Endometrial microvascular endothelial cells (primary cell): Measurements from ENCODE around the gene SNRNP27. TPM values are rescaled to one million over a fixed set of nuclear protein-coding genes. Genes with fewer than 3 reads are reported as not detected.
"Not testable (repeated sequence)": the region's sequence is repeated elsewhere in the genome, so short reads cannot be mapped to it uniquely, and the experiment has no call there.

ENCODE experiments used
- in situ Hi-C: cut with HindIII; loops from 2 replicates; pipeline ENCODE4 v1.10.0; 2017; ENCODE audit warnings: low sequenced_read_pairs, low pct_unique_long_range_greater_than_20kb; ENCODE audit errors: inconsistent ontology term
- total RNA-seq: library from RNA; depleted of rRNA; stranded (reverse); fragments of >200 nt; gene quantifications from one replicate; pipeline ENCODE4 v1.2.3, GENCODE V29; 2015; ENCODE audit errors: inconsistent ontology term

The SNRNP27 gene
- total RNA-seq, 1 donor from 2014 or later: 65.0 TPM

- in situ Hi-C loops: loop anchor here (25.0 kb wide), 1 partner anchor 147 kb away; the partner anchor contains the start of gene PCBP1
Observed at GRCh38 chr2:69940691-69941090, 46.9 kb downstream of the SNRNP27 start.

GRCh38 chr2:69943000-69943842 lies 49.5 kb downstream of the SNRNP27 start:
- in situ Hi-C loops: loop anchor here (25.0 kb wide), 1 partner anchor 144 kb away; the partner anchor contains the start of gene PCBP1

- in situ Hi-C loops: loop anchor here (25.0 kb wide), 1 partner anchor 143 kb away; the partner anchor contains the start of gene PCBP1
Observed at GRCh38 chr2:69943843-69944525, 50.2 kb downstream of the SNRNP27 start.

GRCh38 chr2:69944756-69945155 lies 51.0 kb downstream of the SNRNP27 start:
- in situ Hi-C loops: loop anchor here (25.0 kb wide), 1 partner anchor 143 kb away; the partner anchor contains the start of gene PCBP1

- in situ Hi-C loops: loop anchor here (25.0 kb wide), 1 partner anchor 142 kb away; the partner anchor contains the start of gene PCBP1
Observed at GRCh38 chr2:69945441-69945840, 51.7 kb downstream of the SNRNP27 start.

- in situ Hi-C loops: loop anchor here (25.0 kb wide), 1 partner anchor 141 kb away; the partner anchor contains the start of gene PCBP1
Observed at GRCh38 chr2:69945941-69946340, 52.2 kb downstream of the SNRNP27 start.

- in situ Hi-C loops: loop anchor here (25.0 kb wide), 1 partner anchor 141 kb away; the partner anchor contains the start of gene PCBP1
Observed at GRCh38 chr2:69946351-69947324, 52.9 kb downstream of the SNRNP27 start.

- in situ Hi-C loops: loop anchor here (25.0 kb wide), 1 partner anchor 140 kb away; the partner anchor contains the start of gene PCBP1
Observed at GRCh38 chr2:69947325-69947931, 53.7 kb downstream of the SNRNP27 start.

GRCh38 chr2:69948032-69948962 lies 54.5 kb downstream of the SNRNP27 start:
- in situ Hi-C loops: loop anchor here (25.0 kb wide), 1 partner anchor 139 kb away; the partner anchor contains the start of gene PCBP1

- in situ Hi-C loops: loop anchor here (25.0 kb wide), 1 partner anchor 138 kb away; the partner anchor contains the start of gene PCBP1
Observed at GRCh38 chr2:69948963-69949645, 55.3 kb downstream of the SNRNP27 start.

GRCh38 chr2:69950241-69950640 lies 56.5 kb downstream of the SNRNP27 start:
- in situ Hi-C loops: no loop called here

GRCh38 chr2:69950671-69951070 lies 56.9 kb downstream of the SNRNP27 start:
- in situ Hi-C loops: not testable (repeated sequence)

- in situ Hi-C loops: no loop called here
Observed at GRCh38 chr2:69952336-69953115, 58.8 kb downstream of the SNRNP27 start.

- in situ Hi-C loops: no loop called here
Observed at GRCh38 chr2:69954084-69954483, 60.3 kb downstream of the SNRNP27 start.
